Liver (tissue), 9 donors: ENCODE measurements around the gene CPLX1. TPM values are rescaled to one million over a fixed set of nuclear protein-coding genes. Genes with fewer than 3 reads are reported as not detected.

Source experiments
- DNase-seq: peaks from one replicate; pipeline ENCODE4 v3.0.0-alpha.2; 2017; ENCODE audit warnings: low spot score
- H3K27ac ChIP-seq, 2 donors: one replicate each; pipeline ENCODE4 v1.7.0; 2013; ENCODE audit warnings: inconsistent platforms in 2 of 2, low read length in 2 of 2, control low read depth in 1 of 2, low read depth in 1 of 2, mild to moderate bottlenecking in 1 of 2
- H3K27me3 ChIP-seq, 4 donors: one replicate each; pipeline versions ENCODE4 v1.6.1 to v1.7.0; 2013; ENCODE audit warnings: low read length in 3 of 4, inconsistent platforms in 1 of 4, mild to moderate bottlenecking in 1 of 4, moderate library complexity in 1 of 4; ENCODE audit not compliant: control insufficient read depth in 4 of 4, insufficient read depth in 4 of 4
- H3K36me3 ChIP-seq, 4 donors: one replicate each; pipeline versions ENCODE4 v1.6.1 to v1.7.0; 2013; ENCODE audit warnings: low read length in 3 of 4, mild to moderate bottlenecking in 3 of 4, low read depth in 1 of 4, moderate library complexity in 1 of 4; ENCODE audit not compliant: control insufficient read depth in 4 of 4, insufficient read depth in 3 of 4
- H3K4me1 ChIP-seq, 4 donors: one replicate each; pipeline versions ENCODE4 v1.6.1 to v1.7.0; 2013; ENCODE audit warnings: low read length in 3 of 4, mild to moderate bottlenecking in 3 of 4, moderate library complexity in 1 of 4; ENCODE audit not compliant: control insufficient read depth in 4 of 4, insufficient read depth in 4 of 4
- H3K4me3 ChIP-seq, 3 donors: one replicate each; pipeline versions ENCODE4 v1.6.1 to v1.7.0; 2013; ENCODE audit warnings: low read length in 3 of 3, control low read depth in 1 of 3, low read depth in 1 of 3, mild to moderate bottlenecking in 1 of 3
- H3K9ac ChIP-seq, 2 donors: one replicate each; pipeline ENCODE4 v1.7.0; 2013; ENCODE audit warnings: low read length in 2 of 2, mild to moderate bottlenecking in 2 of 2, moderate library complexity in 2 of 2, control low read depth in 1 of 2, low read depth in 1 of 2
- H3K9me3 ChIP-seq, 4 donors: one replicate each; pipeline versions ENCODE4 v1.6.1 to v1.7.0; 2013; ENCODE audit warnings: low read length in 3 of 4; ENCODE audit not compliant: control insufficient read depth in 4 of 4
- EGR1 ChIP-seq, 2 donors: IDR thresholded peaks; 2 replicates each; pipeline ENCODE4 v1.6.1; 2016 to 2018; ENCODE audit warnings: antibody characterized with exemption in 2 of 2, low read depth in 2 of 2
- FOXA1 ChIP-seq: IDR thresholded peaks from 2 replicates; pipeline ENCODE4 v1.6.1; 2016; ENCODE audit warnings: antibody characterized with exemption
- FOXA2 ChIP-seq: IDR thresholded peaks from 2 replicates; pipeline ENCODE4 v1.6.1; 2016; ENCODE audit warnings: antibody characterized with exemption
- GABPA ChIP-seq, 2 donors: IDR thresholded peaks in 1 of 2; conservative IDR thresholded peaks in 1 of 2; 2 replicates each; pipeline ENCODE4 v1.6.1; 2016; ENCODE audit warnings: antibody characterized with exemption in 2 of 2, mild to moderate bottlenecking in 1 of 2, moderate library complexity in 1 of 2
- HNF4A ChIP-seq, 2 donors: conservative IDR thresholded peaks; 2 replicates each; pipeline ENCODE4 v1.6.1; 2016; ENCODE audit warnings: antibody characterized with exemption in 2 of 2, mild to moderate bottlenecking in 2 of 2
- HNF4G ChIP-seq: IDR thresholded peaks from 2 replicates; pipeline ENCODE4 v1.6.1; 2016; ENCODE audit warnings: antibody characterized with exemption
- NR2F2 ChIP-seq: IDR thresholded peaks from 2 replicates; pipeline ENCODE4 v1.6.1; 2016; ENCODE audit warnings: antibody characterized with exemption
- RAD21 ChIP-seq, 2 donors: IDR thresholded peaks; 2 replicates each; pipeline ENCODE4 v1.6.1; 2016; ENCODE audit warnings: antibody characterized with exemption in 2 of 2, mild to moderate bottlenecking in 2 of 2
- RXRA ChIP-seq, 2 donors: IDR thresholded peaks; 2 replicates each; pipeline ENCODE4 v1.6.1; 2017 to 2018; ENCODE audit warnings: antibody characterized with exemption in 2 of 2, mild to moderate bottlenecking in 1 of 2
- SP1 ChIP-seq: IDR thresholded peaks from 2 replicates; pipeline ENCODE4 v1.6.1; 2018; ENCODE audit warnings: antibody characterized with exemption, mild to moderate bottlenecking
- TAF1 ChIP-seq: conservative IDR thresholded peaks from 2 replicates; pipeline ENCODE4 v1.6.1; 2016; ENCODE audit warnings: antibody characterized with exemption, mild to moderate bottlenecking
- YY1 ChIP-seq: IDR thresholded peaks from 2 replicates; pipeline ENCODE4 v1.6.1; 2016; ENCODE audit warnings: antibody characterized with exemption, mild to moderate bottlenecking
- WGBS: extraction: QIAGEN DNeasy Blood & Tissue Kit; methylation state at CpG from one replicate; pipeline ENCODE4 v1.1.7; 2013; 5-methylcytosine and 5-hydroxymethylcytosine counted together
- polyA plus RNA-seq, 2 donors: library from polyadenylated mRNA; stranded (reverse) in 1 of 2; unstranded in 1 of 2; fragments of 200-250 nt in 1 of 2; fragments of >200 nt in 1 of 2; fragmentation: Nextera tagmentation in 1 of 2; extraction: Ambion mirVana in 1 of 2; gene quantifications; one replicate each; pipeline versions ENCODE4 v1.2.1 to v1.2.3, GENCODE V29; 2013 to 2015
- total RNA-seq, 2 donors: library from RNA; depleted of rRNA; stranded (reverse); fragments of >200 nt; gene quantifications; one replicate each; pipeline ENCODE4 v1.2.3, GENCODE V29; 2014
- TF ChIP-seq, protein P1 (sequence below): fragments of 150-350 bp; IDR thresholded peaks from 2 replicates; pipeline ENCODE4 v1.5.1; 2017; ENCODE audit warnings: improper control_type of control experiment, low read depth, low read length; ENCODE audit not compliant: missing input control
- TF ChIP-seq, protein P2 (sequence below): IDR thresholded peaks from 2 replicates; pipeline ENCODE4 v1.6.1; 2016; ENCODE audit warnings: antibody characterized with exemption, mild to moderate bottlenecking
- TF ChIP-seq, protein P3 (sequence below): IDR thresholded peaks from 2 replicates; pipeline ENCODE4 v1.6.1; 2016; ENCODE audit warnings: antibody characterized with exemption
- TF ChIP-seq, protein P4 (sequence below): IDR thresholded peaks from 2 replicates; pipeline ENCODE4 v1.6.1; 2016; ENCODE audit warnings: antibody characterized with exemption
- TF ChIP-seq, protein P5 (sequence below): IDR thresholded peaks from 2 replicates; pipeline ENCODE4 v1.6.1; 2016; ENCODE audit warnings: antibody characterized with exemption
- donor health status: healthy.
- donor health status: healthy.
- donor health status: healthy.
- donor health status: healthy.
- donor health status: healthy.

CPLX1 gene
- total and polyA plus RNA-seq, 4 donors, result 0.14 to 2.8 (median 0.80) TPM

DNA sequence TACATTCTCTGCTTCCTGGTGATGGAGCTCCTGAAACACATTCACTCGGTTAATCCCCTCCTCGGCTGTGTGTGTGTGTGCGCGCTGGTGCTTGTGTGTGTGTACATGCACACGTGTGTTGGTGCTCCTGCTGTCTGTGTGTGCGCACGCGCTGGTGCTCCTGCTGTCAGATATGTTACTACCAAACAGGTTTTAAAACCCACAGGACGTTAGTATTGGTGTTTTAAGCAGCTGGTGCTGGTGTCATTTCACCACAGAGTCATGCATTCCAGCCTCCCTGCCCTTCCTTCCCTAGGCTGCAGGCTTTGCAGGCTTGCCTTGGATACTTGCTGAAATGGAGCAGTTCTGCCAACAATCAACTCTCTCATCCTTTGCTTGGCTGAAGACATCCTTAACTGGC is 48.1 kb upstream of the CPLX1 start:
- Histone ChIP-seq H3K27ac (no peak overlapping the region), H3K27me3 (no peaks in the 10 kb centered on the region), H3K4me1 (no peaks in the 10 kb centered on the region), H3K9ac (no peak overlapping the region), H3K4me3 (no peak overlapping the region), H3K36me3 (peaks cover 15 to 71% (median 38%) of the 10 kb centered on the region in 4 donors), H3K9me3 (no peaks in the 10 kb centered on the region)
- DNase-seq, result no peak
- TF ChIP-seq RAD21 (IDR thresholded peaks at IDR 0.05), result no peak
- TF ChIP-seq, protein P1, sequence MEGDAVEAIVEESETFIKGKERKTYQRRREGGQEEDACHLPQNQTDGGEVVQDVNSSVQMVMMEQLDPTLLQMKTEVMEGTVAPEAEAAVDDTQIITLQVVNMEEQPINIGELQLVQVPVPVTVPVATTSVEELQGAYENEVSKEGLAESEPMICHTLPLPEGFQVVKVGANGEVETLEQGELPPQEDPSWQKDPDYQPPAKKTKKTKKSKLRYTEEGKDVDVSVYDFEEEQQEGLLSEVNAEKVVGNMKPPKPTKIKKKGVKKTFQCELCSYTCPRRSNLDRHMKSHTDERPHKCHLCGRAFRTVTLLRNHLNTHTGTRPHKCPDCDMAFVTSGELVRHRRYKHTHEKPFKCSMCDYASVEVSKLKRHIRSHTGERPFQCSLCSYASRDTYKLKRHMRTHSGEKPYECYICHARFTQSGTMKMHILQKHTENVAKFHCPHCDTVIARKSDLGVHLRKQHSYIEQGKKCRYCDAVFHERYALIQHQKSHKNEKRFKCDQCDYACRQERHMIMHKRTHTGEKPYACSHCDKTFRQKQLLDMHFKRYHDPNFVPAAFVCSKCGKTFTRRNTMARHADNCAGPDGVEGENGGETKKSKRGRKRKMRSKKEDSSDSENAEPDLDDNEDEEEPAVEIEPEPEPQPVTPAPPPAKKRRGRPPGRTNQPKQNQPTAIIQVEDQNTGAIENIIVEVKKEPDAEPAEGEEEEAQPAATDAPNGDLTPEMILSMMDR, result no peak
- 95% methylated on average over 9 of the region's 9 CpGs for WGBS

DNA sequence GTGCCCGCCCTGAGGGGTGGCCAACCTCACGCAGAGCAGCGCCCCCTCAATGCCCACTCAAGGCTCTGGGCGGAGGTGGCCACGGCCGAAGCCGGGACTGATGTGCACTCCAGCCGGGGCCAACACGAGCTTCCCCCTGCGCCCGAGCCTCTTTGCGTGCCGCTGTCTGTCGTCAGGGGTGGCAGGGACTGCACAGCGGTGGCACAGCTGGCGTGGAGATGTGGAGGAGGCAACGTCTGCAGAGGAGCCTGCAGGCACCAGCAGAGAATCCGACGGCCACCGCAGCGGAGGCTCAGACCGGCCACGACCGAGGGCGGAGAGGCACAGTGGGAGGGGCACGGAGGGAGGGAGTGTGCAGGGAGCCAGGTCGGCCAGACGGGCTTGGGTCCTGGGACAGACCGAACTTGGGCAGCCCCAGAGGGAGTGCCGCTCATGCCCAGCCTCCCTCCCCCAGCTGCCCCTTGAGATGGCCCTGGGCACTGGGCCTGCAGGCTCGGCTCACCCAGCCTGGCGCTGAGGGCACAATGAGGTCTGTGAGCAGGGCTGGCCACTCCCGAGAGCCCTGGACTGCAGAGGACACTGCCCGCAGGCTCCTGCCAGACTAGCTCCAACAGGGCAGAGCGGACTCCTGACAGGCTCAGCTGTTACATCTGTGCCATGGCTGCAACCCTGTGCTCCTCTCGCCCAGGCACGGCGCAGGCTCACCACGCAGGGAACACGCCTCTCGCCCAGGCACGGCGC is 46.5 kb upstream of the CPLX1 start:
- H3K36me3 ChIP-seq, result peaks cover 17 to 73% (median 35%) of the 10 kb centered on the region in 4 donors
- H3K27me3 ChIP-seq, result no peaks in the 10 kb centered on the region
- no peak for TF ChIP-seq SP1
- TF ChIP-seq RXRA (IDR thresholded peaks at IDR 0.05), result no peak
- TF ChIP-seq, protein P2, sequence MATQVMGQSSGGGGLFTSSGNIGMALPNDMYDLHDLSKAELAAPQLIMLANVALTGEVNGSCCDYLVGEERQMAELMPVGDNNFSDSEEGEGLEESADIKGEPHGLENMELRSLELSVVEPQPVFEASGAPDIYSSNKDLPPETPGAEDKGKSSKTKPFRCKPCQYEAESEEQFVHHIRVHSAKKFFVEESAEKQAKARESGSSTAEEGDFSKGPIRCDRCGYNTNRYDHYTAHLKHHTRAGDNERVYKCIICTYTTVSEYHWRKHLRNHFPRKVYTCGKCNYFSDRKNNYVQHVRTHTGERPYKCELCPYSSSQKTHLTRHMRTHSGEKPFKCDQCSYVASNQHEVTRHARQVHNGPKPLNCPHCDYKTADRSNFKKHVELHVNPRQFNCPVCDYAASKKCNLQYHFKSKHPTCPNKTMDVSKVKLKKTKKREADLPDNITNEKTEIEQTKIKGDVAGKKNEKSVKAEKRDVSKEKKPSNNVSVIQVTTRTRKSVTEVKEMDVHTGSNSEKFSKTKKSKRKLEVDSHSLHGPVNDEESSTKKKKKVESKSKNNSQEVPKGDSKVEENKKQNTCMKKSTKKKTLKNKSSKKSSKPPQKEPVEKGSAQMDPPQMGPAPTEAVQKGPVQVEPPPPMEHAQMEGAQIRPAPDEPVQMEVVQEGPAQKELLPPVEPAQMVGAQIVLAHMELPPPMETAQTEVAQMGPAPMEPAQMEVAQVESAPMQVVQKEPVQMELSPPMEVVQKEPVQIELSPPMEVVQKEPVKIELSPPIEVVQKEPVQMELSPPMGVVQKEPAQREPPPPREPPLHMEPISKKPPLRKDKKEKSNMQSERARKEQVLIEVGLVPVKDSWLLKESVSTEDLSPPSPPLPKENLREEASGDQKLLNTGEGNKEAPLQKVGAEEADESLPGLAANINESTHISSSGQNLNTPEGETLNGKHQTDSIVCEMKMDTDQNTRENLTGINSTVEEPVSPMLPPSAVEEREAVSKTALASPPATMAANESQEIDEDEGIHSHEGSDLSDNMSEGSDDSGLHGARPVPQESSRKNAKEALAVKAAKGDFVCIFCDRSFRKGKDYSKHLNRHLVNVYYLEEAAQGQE, result no peak
- no peak for TF ChIP-seq FOXA2
- TF ChIP-seq EGR1 (IDR thresholded peaks at IDR 0.05; ENCODE audit: low read depth in 2 of 2), result no peak
- no peak for TF ChIP-seq TAF1
- TF ChIP-seq, protein P3, sequence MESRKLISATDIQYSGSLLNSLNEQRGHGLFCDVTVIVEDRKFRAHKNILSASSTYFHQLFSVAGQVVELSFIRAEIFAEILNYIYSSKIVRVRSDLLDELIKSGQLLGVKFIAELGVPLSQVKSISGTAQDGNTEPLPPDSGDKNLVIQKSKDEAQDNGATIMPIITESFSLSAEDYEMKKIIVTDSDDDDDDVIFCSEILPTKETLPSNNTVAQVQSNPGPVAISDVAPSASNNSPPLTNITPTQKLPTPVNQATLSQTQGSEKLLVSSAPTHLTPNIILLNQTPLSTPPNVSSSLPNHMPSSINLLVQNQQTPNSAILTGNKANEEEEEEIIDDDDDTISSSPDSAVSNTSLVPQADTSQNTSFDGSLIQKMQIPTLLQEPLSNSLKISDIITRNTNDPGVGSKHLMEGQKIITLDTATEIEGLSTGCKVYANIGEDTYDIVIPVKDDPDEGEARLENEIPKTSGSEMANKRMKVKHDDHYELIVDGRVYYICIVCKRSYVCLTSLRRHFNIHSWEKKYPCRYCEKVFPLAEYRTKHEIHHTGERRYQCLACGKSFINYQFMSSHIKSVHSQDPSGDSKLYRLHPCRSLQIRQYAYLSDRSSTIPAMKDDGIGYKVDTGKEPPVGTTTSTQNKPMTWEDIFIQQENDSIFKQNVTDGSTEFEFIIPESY, result no peak
- TF ChIP-seq RAD21 (IDR thresholded peaks at IDR 0.05), result no peak
- TF ChIP-seq HNF4A (conservative IDR thresholded peaks at IDR 0.05), result no peak
- TF ChIP-seq HNF4G, result no peak
- no peak for TF ChIP-seq YY1
- TF ChIP-seq, protein P4, sequence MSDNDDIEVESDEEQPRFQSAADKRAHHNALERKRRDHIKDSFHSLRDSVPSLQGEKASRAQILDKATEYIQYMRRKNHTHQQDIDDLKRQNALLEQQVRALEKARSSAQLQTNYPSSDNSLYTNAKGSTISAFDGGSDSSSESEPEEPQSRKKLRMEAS, result no peak
- TF ChIP-seq NR2F2, result no peak
- no peak for TF ChIP-seq FOXA1
- TF ChIP-seq, protein P1, result no peak
- no peak for TF ChIP-seq GABPA (IDR thresholded peaks at IDR 0.05 in 1 of 2, conservative IDR thresholded peaks at IDR 0.05 in 1 of 2)
- TF ChIP-seq, protein P5, sequence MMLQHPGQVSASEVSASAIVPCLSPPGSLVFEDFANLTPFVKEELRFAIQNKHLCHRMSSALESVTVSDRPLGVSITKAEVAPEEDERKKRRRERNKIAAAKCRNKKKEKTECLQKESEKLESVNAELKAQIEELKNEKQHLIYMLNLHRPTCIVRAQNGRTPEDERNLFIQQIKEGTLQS, result no peak
- no peaks in the 10 kb centered on the region for H3K9me3 ChIP-seq
- no peak overlapping the region for H3K27ac ChIP-seq
- DNase-seq, result no peak
- 95% methylated on average over 43 of the region's 43 CpGs for WGBS
- no peak overlapping the region for H3K9ac ChIP-seq
- no peaks in the 10 kb centered on the region for H3K4me1 ChIP-seq
- no peak overlapping the region for H3K4me3 ChIP-seq
